HG02759 (cell line): ENCODE measurements around the gene KRTAP17-1.
"Not testable (repeated sequence)": the region's sequence is repeated elsewhere in the genome, so short reads cannot be mapped to it uniquely, and the experiment has no call there.

Experiments
- ATAC-seq: cut with Tn5 transposase; IDR thresholded peaks from one replicate; pipeline ENCODE4 v1.9.1; 2021; ENCODE audit warnings: mild to moderate bottlenecking, moderate library complexity; ENCODE audit not compliant: unreplicated experiment

KRTAP17-1 gene

DNA sequence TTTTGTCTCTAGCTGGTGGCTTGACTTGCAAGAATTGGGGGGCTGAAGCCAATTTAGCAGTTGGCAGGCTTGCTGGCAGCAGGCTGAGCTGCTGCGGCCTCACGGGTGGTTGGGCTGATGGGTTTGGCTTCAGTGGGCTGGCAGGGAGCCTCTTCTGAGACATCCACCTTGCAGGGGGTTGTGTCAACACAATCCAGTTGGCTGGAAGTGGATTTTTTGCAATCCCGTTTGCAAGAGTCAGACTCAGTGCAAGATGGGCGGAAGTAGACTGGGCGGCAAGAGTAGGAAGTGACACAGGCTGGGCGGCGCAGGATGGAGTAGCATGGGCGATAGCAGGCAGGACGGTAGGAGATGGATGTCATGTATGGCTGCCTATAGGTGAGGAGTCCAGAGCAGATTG, 7.9 kb downstream of the KRTAP17-1 start:
- no peak for ATAC-seq

DNA sequence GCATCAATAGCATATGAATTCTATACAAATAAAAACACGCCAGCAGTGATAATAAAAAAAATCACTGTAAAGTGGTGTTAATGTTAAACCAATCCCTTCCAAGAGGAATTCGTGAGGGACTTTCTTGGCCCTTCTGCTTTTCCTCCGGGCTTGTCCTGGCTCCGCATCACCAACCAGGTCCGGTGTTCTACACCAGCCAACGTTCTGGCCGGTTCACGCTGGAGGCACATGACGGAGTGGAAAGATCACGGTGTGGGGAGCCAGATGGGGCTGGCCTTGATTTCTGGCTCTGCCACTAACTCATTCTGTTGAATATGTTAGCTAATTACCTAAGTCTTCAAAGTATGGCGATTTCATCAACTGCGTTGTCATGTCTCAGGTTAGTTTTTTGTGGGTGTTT, 11.4 kb downstream of the KRTAP17-1 start:
- no peak for ATAC-seq

DNA sequence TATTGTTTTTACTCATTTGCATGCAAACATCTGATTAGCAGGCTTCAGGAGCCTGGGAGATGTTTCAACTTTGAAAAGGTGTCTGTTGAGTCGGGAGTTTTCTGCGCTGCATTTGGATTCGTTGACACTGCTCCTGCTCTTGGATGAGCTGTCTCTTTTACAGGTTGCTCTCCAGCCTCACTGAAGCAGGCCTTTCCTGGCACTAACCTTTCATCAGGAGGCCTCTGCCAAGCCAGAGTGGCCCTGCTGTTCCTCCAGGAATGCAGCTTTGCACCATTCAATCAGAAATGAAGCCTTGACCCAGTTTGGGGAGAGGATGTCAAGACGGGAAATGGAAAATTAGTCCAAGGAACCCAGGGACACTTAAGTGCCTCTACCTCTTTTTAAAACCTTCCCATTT, 12.5 kb downstream of the KRTAP17-1 start:
- ATAC-seq, result no peak

DNA sequence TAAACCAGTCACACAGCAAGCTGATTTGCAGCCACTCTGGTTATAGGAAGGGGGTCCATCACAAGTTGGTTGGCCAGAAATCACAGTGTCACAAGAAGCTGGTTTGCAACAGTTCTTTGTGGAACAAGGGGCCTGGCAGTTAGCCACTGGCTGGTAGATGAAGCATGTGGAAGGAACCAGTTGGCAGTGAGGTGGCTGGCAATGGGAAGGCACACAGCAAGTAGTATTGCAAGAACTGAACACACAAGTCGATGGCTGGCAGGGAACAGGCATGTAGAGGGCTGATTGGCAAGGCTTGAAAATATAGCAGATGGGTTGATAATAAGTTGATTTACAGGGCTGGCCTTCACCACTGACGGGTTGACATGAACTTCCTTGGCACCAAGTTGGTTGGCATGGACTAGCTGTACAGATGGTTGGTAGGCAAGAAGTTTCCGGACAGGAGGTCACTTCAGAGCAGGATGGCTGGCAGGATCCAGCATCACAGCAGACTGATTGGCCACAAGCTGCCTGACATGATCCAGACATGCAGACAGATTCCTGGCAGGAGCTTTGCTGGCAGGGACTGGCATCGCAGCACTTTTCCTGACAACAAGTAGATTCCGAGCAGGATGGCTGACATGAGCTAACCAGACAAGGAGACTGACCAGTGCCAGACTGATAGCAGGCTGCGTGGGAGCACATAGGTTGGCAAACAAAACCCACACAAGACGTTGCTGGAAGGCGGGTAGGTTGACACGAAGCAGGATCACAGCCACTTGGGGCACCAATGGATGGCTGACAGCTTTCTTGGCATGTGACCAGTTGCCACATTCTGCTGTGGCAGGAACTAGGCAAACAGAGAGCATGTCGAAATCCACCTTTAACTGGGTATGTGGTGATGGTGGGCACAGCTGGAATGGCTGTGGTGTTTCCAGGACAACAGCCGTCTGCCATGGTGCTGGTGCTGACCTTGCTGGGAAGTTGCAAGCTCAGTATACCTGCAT, 13.3 kb downstream of the KRTAP17-1 start, which contains the start of gene KRTAP29-1:
TSS of gene KRTAP29-1 (minus strand) at position 936 of the 986 bp plus-strand sequence. CDS start at position 936, 0 bp downstream.
- ATAC-seq, result no peak

GRCh38 chr17:41301204-41301790, 14.2 kb downstream of the KRTAP17-1 start:
- ATAC-seq, result no peak

- ATAC-seq, result no peak
Measured at GRCh38 chr17:41298458-41299135, 16.9 kb downstream of the KRTAP17-1 start.

DNA sequence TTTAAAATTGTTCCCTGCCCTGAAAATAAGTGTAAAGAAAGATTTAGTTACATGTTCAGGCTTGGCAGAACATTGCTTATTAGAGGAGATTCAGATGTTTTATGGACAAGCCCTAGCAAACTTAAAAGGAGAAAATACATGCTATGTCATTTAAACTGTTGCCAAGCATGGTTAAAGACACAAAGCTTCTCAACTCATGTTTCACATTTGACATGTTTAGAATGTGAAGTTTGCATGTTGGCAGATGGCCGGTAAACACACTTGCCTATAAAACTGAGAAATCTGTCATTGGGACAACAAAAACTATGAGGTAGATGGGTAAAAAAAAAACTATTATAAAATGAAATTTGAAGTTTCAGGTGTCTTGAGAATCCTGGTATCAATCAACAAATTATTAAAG, 18.7 kb downstream of the KRTAP17-1 start:
- ATAC-seq, result no peak

DNA sequence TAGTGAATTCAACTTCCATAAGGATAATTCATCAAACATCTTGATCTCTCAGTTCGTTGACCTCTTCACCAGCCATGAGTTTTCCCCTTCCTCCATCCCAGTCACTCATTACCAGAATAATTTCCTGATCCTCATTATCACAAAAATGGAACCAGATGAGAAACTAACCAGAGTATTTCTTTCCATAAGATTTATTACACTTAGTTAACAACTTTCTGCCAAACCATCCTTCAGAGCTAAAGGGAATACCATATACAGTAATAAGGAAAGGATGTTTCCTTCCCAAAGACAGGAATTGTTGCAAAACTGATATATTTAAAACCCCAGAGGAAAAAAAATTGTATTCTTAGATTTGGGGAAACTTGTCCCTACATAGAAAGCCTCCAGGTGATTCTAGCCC, 21.5 kb downstream of the KRTAP17-1 start:
- no peak for ATAC-seq

DNA sequence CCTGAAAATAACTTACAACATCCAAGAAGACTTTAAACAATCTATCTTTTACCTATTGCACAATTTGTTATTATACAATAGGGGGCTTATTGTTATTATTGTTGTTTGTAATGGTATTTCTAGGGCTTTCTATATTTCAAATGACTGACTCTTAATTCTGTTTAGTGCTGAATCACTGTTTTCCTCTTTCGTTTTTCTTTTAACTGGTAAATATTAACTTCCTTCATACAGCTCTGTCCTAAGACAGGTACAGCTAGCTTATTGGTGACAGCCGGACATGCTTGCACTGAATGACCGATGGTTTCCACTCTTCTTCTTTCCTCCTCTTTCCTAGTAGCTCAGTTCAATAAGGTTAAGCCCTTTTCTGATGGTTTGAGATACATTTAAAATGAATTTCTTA, 28.5 kb downstream of the KRTAP17-1 start:
- no peak for ATAC-seq

GRCh38 chr17:41284546-41284945, 31.0 kb downstream of the KRTAP17-1 start:
- no peak for ATAC-seq

GRCh38 chr17:41284043-41284442, 31.5 kb downstream of the KRTAP17-1 start:
- no peak for ATAC-seq

- no peak for ATAC-seq
Measured at GRCh38 chr17:41278176-41278955, 37.1 kb downstream of the KRTAP17-1 start.

DNA sequence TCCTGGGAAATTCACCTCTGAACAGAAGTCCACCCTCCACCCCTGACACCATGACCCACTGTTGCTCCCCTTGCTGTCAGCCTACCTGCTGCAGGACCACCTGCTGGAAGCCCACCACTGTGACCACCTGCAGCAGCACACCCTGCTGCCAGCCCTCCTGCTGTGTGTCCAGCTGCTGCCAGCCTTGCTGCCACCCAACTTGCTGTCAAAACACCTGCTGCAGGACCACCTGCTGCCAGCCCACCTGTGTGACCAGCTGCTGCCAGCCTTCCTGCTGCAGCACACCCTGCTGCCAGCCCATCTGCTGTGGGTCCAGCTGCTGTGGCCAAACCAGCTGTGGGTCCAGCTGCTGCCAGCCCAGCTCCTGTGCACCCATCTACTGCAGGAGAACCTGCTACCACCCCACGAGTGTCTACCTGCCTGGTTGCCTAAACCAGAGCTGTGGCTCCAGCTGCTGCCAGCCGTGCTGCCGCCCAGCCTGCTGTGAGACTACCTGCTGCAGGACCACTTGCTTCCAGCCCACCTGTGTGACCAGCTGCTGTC, 39.8 kb downstream of the KRTAP17-1 start, which contains the start of gene KRTAP9-7:
TSS of gene KRTAP9-7 (plus strand) at position 51 of the 543 bp plus-strand sequence. CDS start at position 51, 0 bp downstream.
- ATAC-seq, result not testable (repeated sequence)

GRCh38 chr17:41271858-41272257, 43.7 kb downstream of the KRTAP17-1 start:
- ATAC-seq, result no peak

DNA sequence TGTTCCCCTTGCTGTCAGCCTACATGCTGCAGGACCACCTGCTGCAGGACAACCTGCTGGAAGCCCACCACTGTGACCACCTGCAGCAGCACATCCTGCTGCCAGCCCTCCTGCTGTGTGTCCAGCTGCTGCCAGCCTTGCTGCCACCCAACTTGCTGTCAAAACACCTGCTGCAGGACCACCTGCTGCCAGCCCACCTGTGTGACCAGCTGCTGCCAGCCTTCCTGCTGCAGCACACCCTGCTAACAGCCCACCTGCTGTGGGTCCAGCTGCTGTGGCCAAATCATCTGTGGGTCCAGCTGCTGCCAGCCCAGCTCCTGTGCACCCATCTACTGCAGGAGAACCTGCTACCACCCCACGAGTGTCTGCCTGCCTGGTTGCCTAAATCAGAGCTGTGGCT, 44.2 kb downstream of the KRTAP17-1 start:
- ATAC-seq, result not testable (repeated sequence)

- ATAC-seq, result no peak
Measured at GRCh38 chr17:41267711-41268110, 47.8 kb downstream of the KRTAP17-1 start.

- no peak for ATAC-seq
Measured at GRCh38 chr17:41265078-41265477, 50.4 kb downstream of the KRTAP17-1 start, which contains the start of gene KRTAP9-6. Gene KRTAP9-6 (plus strand): TSS chr17:41265378. CDS start chr17:41265378, 0 bp downstream.
